Stimulated activated CD4-positive, alpha-beta T cell treated with anti-CD3 and anti-CD28 coated beads, TNF-alpha, amount 100 ng/mL, for 1 hour (primary cell): Measurements from ENCODE around the gene CAMTA2.

Source experiments
- DNase-seq, 3 donors: peaks; one replicate each; pipeline ENCODE4 v3.0.0-alpha.2; 2020; ENCODE audit warnings: low read depth in 3 of 3, low spot score in 1 of 3

CAMTA2 gene

DNA sequence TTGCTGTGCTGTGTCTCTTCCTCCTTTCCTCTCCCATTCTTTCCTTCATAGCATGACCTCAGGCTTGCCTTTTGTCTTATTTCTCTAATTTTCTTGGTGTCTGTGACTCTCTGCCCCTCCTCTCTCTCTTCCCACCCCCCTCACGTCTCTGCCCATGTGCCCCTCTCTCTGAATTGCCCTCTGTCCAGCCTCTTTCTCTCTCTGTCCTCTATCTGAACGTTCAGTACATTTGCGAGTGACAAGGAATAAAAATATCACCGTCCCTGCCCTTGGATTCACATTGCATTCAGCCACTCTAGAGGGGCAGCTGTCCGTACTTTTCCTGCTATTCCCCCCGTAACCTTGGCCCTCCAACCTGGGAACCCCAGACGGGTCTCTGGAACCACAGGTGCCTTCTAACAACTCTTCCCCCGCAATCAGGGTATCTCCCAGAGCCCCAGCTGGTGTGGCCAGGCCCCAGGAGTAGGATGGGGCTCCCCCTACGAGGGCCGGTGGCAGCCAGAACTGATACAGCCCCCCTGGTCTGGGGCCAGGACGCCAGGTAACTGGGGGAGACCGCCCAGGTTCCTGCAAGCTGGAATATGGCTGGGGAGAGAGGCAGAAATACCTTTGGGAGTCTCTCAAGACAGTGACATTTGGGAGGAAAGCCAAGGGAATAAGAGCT is 12.1 kb upstream of the CAMTA2 start:
- DNase-seq: no peak

DNA sequence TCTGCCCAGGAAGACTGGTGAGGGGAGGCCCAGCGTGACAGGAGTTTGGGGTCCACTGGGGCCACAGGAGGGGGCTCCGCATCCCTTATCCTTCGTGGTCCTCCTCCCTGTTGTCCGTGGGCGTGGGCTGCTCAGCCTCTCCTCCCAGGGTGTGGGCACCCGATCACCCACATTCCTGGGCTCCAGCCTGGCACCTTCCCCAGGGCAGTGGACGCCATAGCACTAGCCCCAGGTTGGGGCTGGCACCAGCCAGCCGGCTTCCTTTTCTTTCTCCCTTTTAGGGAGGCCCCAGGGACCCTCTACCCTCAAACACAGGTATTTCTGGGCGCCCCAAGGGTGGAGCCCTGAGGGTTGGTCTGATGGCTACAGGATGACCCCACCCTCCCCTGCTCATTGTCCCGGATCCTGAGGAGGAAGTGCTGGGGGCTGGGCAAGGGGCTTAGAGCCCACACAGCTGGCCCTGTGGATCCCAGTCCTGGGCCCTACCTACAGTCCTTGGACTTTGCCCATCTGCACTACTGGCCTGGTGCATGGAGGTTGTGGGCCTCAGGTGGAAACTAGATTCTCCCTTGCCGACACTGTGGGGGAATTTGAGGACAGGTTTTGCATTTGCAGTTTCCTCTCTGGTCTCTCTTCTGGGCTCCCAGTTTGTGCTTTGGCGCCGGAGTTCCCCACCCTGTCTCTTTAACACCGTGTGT is 11.4 kb upstream of the CAMTA2 start:
- DNase-seq: no peak

DNA sequence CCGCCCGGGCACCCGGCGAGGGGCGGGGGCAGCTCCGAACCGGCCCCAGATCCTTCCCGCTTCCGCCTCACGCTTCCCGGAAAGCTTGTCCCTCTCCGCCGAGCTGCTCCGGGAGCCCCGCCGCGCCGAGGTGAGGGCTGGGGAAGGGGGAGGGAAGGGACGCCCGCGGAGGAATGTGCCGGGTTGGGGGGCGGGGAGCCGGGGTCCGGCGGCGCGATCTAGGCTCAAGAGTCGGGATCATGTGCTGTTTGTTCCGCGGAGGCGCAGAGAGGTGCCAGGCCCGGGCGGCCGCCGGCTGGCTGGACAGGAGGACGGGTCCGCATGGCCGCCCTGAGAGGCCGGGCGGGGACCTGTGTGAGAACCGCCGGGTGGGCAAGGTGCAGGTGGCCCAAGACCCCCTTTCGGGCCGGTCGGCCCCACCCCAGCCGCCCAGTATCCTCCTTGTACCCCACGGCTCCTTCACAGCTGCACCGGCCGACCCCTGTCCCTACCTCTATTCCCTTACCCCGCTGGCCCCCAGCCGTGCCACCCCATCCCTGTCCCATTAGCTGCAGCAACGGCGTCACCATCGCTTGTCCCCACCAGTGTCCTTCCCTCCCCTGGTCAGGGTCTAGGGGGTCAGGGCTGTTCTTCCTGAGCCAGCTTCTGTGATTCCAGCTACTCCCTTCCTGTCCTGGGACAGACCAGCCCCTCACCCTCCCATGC is 10.7 kb upstream of the CAMTA2 start:
- no peak for DNase-seq

DNA sequence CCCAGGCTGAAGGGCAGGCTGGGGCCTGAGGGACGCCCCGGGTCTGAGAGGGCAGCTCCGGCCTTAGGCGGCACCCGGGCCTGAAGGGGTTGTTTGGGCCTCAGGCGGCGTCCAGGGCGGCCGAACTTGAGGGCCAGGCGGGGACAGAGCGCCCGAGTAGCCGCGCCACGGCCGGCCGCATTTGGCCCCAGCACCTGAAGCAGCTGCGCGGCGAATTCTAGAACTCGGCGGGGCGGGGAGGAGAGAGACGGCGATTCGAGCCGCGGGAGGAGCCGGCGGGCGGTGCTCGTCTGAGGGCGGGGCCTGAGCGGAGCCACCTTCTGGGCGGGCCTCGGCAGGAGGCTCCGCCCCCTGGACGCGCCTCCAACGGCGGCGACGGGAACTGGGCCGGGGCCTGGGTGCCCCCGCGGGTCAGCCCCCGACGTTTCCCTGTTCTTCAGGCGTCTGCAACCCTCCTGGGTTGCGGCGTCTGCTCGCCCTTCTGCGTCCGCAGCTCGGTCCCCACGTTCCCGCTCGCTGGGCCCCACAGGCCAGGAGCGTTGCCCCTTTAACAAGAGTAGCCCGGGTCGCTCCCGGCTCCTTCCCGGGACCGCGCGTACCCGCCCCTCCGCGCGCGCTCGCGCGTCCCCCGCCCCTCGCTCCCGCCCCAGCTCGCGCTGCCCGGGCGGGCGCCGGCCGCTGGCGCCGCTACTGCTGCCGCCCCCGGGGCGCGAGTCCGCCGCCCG is 10.0 kb upstream of the CAMTA2 start, which contains the start of the genes INCA1 and KIF1C:
INCA1 (minus strand) TSS at position 221 of the 725 bp plus-strand sequence. CDS start 3,085 bp downstream, outside the sequence.
KIF1C (plus strand) TSS at position 649 of the 725 bp plus-strand sequence. CDS start 2,297 bp downstream, outside the sequence.
- peak; percentile 79 to 85 (median 82) for DNase-seq

DNA sequence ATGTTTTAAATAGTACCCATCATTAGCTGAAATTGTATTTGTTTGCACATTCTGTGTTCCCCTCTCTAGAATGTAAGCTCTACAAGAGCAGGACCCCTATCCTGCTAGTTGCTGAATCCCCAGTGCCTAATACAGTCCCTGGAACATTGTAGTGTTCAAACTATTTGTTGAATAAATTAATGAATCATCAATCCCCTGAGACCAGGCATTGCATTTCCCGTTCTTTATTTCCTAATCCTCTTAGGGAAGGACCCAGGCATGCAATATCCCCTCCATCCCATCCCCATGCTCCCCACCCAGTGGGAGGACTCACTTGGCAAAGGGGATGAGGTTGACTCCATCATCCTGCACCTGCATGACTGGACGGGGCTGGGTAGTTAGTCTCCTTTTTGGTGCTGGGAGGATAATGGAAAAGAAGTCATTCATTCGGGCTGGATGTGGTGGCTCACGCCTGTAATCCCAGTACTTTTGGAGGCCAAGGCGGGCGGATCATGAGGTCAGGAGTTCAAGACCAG is 6.7 kb upstream of the CAMTA2 start:
- DNase-seq: no peak

DNA sequence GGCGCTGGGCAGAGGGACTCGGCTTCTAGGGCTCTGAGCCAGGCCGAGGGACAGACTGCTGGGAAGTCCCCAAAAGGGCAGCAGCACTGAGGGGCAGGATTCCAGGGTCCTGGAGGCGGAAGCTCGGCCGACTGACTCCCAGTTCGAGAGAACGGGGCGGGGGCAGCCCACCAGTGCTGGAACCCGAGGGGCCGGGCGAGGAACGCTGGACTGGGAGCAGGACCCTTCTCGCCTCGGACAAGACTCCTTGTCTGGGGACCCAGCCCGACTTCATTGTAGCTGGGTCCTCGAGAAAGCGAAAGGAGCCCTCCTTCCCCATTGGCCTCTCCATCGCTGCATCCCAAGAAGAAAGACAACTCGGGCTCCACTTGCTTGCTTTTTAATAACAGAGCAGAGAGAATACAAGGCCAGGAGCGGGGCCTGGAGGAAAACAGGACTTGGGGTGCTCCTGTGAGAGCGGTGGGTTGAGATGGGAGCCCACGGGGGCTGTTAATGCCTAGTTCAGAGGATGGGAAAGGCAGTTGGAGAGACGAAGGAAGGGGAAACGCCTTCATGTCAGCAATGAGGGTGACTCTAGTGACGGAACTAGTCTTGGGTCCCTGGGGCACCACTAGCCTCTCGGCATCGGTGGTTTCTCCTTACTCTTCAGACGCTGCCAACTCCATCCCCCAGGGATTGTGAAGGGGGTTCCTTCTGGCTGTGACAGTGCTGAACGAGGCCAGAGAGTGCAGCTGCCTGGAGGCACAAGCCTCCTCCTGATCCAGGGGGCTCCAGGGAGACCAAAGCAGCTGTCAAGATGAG is 492 bp upstream of the CAMTA2 start:
- no peak for DNase-seq

DNA sequence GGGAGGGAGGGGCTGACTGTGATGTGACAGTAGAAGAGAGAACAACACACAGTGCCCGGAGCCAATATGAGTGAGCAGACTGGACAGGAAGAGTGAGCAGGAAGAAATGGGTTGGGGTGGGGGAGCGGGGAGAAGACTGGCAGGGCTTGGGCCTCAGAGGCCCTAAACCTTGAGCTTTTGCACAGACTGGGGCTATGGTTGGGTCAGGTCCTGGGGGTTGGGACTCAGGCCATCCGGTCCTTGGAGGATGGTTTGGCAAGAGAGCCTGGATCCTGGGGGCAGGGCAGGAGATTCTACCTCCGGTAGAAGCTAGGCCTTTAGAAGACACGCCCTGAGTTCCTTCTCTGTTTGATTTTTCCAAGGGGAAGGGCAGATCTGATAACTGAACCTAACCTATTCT is 1.1 kb downstream of the CAMTA2 start:
- no peak for DNase-seq

DNA sequence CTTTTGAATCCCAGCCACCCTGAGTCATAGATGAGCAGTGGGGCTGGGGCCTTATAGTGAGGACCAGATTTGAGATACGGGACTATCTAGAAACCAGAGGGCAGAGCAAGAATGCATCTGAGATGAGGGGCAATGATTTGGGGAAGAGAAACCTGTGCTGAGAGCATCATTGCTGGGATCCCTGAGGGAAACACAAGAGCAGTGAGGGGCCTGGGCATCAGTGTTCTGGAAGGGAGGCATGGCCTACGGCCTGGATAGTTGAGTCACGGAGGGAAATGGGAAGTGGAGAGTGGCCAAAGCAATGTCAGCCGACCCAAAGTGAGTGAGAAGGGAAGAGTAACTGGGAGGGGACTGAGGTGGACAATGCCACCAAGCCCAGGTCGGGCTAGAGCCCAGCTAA is 5.2 kb downstream of the CAMTA2 start:
- no peak for DNase-seq

DNA sequence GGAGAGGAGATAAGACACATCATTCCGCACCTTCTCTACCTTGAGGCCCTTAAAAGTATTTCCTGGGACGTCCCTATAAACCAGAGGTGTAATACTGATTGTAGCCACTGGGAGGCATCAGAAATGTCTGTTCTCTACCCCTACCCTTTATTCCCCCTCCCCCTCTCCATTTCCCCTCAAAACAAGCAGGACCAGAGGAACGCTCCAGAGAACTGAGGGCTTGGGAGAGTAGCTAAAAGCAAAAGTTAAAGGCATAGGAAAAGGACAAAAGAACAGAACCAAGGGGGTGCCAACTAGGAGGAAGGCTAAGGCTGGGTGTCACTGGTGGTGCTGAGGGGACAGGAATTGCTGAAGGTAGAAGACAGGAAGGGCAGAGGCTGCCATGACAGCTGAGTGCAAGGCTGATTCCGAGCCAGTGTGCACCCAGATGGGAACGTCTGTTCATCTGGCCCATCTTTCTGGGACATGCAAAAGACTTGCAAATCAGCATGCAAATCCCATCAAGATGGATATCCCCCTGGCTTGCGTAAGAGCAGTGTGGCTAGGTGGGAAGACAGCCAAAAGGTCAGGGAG is 6.7 kb downstream of the CAMTA2 start:
- DNase-seq: no peak

DNA sequence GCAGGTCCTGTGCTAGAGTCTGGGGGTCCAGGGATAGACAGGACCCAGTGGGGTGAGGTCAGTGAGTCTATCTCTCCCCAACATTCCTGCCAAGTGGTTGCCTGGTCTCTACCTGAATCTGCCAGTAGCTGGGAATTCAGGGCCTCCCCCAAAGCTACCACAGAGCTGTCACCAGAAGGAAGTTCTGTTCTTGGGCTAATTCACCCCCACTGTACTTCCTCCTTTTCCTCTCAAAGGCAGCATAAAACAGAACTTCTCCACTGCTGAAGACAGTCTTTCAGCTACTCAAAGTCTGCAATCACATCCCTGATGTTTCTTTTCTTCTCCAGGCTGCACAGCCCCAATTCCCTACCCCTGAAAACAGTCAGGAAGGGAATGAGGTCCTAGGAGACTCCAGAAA is 8.7 kb downstream of the CAMTA2 start:
- no peak for DNase-seq

DNA sequence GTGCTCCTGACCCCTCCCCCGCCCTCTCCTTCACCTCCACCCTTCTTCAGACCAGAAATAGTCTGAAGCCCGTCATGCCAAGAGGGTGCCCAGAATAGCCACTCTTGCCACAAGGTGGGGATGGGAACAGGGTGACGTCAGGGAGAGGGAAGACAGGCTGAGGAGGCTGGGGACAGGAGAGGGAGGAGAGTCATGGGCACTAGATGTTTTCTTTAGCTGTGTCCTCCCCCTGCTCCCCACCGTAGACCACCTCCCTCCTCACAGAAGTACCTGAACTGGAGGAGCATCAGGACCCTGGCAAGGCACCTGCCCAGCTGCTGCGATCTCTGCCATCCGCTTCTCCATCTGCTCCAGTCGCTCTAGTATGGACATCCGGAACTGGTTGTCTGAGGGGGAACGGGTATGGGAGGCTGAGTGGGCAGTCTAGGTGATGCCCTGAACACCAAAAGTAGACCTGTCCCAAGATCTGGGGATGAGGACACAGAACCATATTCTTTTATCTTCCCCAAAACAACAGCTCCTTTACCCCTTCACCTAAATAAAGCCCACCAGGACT is 13.3 kb downstream of the CAMTA2 start:
- DNase-seq: no peak

DNA sequence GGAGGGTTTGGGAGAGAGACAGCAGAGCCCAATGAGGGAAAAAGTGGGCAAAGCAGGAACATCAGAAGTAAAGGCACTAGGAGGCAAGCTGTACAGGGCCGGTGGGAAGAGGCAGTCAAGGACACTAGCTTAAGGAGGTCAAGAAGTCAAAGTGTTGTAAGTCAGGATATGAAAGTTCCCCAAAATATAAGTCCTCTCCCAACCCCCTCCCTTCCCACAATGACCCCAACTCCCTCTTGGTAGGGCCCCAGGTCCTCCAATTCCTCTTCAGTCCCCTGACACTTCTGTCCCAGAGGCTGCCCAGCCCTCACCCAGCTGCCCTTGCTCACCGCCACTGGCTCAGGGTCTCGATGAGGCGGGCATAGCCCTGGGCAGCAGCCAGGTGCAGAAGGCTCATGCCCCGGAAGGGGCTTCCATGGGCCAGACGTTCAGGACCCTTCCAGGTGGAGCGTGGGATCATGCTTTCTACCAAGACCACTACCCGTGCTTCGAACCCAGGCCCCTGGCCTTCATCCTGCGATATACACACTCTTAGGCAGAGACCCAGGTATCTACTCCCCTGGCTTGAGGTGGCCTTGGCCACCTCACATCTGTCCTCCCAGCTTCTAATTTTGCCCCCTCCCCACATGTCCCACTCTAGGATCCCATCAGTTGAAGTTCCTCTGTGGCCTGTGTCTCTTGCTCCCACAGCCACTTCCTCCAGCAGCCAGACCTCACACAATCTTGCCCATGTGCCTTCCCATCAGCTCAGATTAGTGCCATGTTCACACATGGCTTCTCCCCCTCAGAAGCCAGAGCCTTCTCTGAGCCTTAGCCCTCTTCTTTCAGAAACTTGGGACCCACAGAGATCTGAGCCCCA is 14.0 kb downstream of the CAMTA2 start:
- no peak for DNase-seq

DNA sequence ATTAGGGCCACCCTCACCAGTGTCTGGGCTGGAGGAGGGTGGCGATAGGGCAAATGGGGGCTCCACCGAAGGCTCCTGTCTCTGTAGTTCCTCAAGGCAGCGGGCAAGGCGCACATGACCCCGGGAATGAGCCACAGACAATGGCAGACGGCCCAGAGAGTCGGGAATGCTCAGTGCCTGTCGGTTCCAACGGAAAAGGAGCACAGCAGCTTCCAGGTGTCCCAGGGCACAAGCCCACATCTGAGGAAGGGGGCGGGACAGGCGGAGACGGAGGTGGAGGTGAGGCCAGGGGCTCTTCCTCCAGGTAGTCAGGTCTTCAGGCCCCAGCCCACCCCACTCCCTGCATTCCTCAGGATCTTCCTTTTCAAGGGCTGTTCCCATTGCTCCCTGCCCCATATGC is 14.7 kb downstream of the CAMTA2 start:
- DNase-seq: no peak

DNA sequence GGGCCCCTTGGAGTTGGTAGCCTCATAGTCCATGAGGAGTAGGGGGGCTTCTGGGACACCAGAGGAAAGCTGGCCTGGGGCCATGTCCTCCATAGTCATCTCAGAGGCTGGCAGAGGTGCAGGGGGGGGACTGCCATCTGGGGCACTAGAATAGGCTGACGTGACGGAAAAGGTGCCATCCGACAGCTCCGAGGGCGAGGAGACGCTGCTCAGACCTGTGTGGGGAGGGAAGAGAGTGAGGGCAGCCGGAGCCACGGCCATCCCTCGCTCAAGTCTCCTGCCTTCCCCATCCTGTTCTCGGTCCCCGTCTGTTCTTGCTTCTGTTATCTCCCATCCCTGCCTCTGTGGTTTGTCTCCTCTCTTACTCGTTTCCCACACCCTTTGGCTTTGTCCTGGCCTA is 15.2 kb downstream of the CAMTA2 start:
- DNase-seq: no peak

DNA sequence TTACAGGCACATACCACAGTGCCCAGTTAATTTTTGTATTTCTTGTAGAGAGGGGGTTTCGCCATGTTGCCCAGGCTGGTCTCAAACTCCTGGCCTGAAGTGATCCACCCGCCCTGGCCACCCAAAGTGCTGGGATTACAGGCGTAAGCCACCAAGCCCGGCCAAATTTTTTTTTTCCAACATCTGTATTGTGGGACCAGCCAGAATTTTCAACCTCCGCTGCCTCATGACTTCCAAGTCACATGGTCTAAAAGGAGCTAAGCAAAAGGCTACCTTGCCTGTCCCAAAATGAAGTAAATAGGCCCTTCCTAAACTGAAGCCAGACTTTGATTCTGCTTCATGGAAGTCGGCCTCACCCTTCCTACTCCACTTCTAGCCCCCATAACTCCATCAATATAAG is 15.6 kb downstream of the CAMTA2 start:
- no peak for DNase-seq

DNA sequence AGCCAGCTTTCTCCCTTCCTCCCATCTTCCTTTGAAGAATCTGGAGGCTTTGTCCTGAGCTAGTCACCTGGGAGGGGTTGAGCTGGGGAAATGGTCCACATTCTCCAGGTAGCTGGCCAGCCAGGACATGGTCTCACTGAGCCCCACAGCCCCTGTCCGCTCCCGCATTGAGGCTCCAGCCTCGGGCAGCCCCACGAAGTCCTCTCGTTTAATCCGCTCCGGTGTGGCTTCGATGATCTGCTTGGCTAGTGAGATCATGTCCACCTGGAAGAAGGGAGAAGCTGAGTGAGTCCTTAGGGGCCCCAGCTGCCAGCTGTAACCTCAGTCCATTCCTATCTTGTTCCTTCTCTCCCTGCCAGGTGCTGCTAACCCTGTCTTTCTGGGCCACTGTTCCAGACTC is 17.2 kb downstream of the CAMTA2 start:
- DNase-seq: no peak

DNA sequence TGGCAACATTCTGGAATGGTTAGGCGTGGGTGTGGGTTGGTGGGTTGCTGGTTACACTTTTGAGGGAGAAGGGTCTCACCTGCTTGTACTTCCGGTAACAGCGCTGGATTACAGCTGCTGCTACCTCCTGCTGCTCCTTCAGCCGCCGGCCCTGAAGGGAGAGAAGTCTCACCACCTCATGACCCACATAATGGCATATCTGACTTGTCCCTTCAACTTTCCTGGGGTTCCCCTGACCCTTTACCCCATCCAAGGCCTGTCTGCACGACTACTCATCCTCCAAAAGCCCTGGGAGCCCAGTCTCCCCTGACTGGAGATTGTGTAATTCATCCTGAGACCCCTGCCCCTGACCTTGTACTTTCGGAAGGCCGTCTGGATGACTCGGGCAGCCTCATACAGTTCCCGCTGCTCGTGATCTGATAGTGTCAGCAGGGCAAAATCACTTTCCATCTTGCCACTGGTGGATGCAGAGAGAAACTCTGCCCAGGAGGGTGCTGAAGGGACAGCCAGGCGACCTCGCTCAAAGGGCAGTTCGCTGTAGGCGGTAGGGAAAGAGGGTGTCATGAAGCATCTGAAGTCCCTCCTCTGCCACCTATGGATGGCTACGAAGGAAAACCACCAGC is 17.8 kb downstream of the CAMTA2 start:
- peak in 1 of 3 donors; percentile 8 for DNase-seq

DNA sequence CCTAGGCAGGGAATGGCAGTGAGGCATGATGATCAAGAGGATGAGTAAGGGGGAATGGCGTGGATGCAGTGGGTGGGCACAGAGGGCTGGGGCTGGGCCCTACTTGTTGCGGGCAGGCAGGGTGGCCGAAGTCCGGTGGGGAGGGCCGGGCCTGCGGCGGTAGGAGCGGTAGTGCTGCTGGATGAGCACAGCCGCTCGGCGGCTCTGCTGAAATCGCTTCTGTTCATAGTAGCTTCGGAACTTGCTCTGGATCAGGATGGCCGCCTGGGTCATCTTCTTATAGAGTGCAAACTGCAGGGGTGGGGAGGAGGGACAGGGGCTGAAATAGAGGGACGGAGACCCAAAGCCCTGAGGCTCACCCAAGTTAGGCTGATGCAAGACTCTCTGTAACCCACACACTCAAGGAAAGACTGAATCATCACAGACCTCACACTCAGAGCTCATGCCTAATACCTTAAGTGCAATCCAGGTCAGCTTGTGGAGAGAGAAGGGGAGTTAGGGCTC is 18.4 kb downstream of the CAMTA2 start:
- DNase-seq: peak in 1 of 3 donors; percentile 29
